ENCODE measurements around the gene OBP2A.
A peak's percentile ranks its signal among the peaks of the same experiment; 100 is the strongest.
"Not testable (repeated sequence)": the region's sequence is repeated elsewhere in the genome, so short reads cannot be mapped to it uniquely, and the experiment has no call there.

The OBP2A gene

GRCh38 chr9:135545646-135546176 lies at the start of gene OBP2A:
OBP2A (plus strand) TSS chr9:135546126; CDS start chr9:135546181, 55 bp downstream.
- not testable (repeated sequence) for DNase-seq

GRCh38 chr9:135498381-135499126 lies 47.4 kb upstream of the OBP2A start:
- DNase-seq, result no peak

GRCh38 chr9:135499326-135500070 lies 46.4 kb upstream of the OBP2A start:
- DNase-seq, result peak; percentile 93

- DNase-seq, result no peak
Observed at GRCh38 chr9:135500071-135500524, 45.8 kb upstream of the OBP2A start.

- DNase-seq, result peak; percentile 92
Observed at GRCh38 chr9:135500525-135501260, 45.2 kb upstream of the OBP2A start, which contains the start of gene MRPS2. MRPS2 (plus strand) TSS chr9:135500682; CDS start chr9:135500711, 29 bp downstream.

GRCh38 chr9:135501261-135502167 lies 44.4 kb upstream of the OBP2A start:
- no peak for DNase-seq

- DNase-seq, result no peak
Observed at GRCh38 chr9:135502168-135502872, 43.6 kb upstream of the OBP2A start.

- no peak for DNase-seq
Observed at GRCh38 chr9:135502873-135503321, 43.0 kb upstream of the OBP2A start.

GRCh38 chr9:135503371-135504261 lies 42.3 kb upstream of the OBP2A start:
- no peak for DNase-seq

GRCh38 chr9:135504262-135505243 lies 41.4 kb upstream of the OBP2A start:
- no peak for DNase-seq

GRCh38 chr9:135505406-135506187 lies 40.3 kb upstream of the OBP2A start:
- DNase-seq, result no peak

- no peak for DNase-seq
Observed at GRCh38 chr9:135506327-135507103, 39.4 kb upstream of the OBP2A start.

GRCh38 chr9:135507104-135508035 lies 38.6 kb upstream of the OBP2A start:
- no peak for DNase-seq

- DNase-seq, result no peak
Observed at GRCh38 chr9:135508211-135508820, 37.6 kb upstream of the OBP2A start.

- no peak for DNase-seq
Observed at GRCh38 chr9:135509458-135509857, 36.5 kb upstream of the OBP2A start.

- no peak for DNase-seq
Observed at GRCh38 chr9:135512241-135512603, 33.7 kb upstream of the OBP2A start.
